ENCODE data around the gene RNASEH2C.

RNASEH2C gene

GRCh38 chr11:65730461-65730860 is 9.9 kb upstream of the RNASEH2C start:
- H4K91ac ChIP-seq (ENCODE audit: low read depth, low read length), result no peak overlapping the region
- H3K36me3 ChIP-seq (ENCODE audit: control insufficient read depth in 1 of 2, insufficient read depth in 2 of 2, low read length in 2 of 2), result no peaks in the 10 kb centered on the region
- no peak overlapping the region for H2AFZ ChIP-seq (ENCODE audit: insufficient read depth, low read length, poor library complexity)

GRCh38 chr11:65727865-65728264 is 7.3 kb upstream of the RNASEH2C start:
- no peak overlapping the region for H2AK5ac ChIP-seq (ENCODE audit: low read length)
- no CpG with 5 or more reads among the region's 15 CpGs for WGBS (ENCODE audit: extremely low coverage, insufficient coverage, insufficient read length)
- H2BK5ac ChIP-seq (ENCODE audit: low read depth, low read length, poor library complexity), result no peak overlapping the region
- DNase-seq, result no peak
- no peak overlapping the region for H3K9ac ChIP-seq (ENCODE audit: low read length)
- H3K27me3 ChIP-seq (ENCODE audit: insufficient read depth, low read length), result peaks cover 2% of the 10 kb centered on the region
- no peak overlapping the region for H3K4ac ChIP-seq (ENCODE audit: low read depth, low read length)
- H3K36me3 ChIP-seq (ENCODE audit: control insufficient read depth in 1 of 2, insufficient read depth in 2 of 2, low read length in 2 of 2), result no peaks in the 10 kb centered on the region
- H3K27ac ChIP-seq (ENCODE audit: low read depth, low read length), result no peak overlapping the region
- H3K23ac ChIP-seq (ENCODE audit: low read length), result no peak overlapping the region
- no peak overlapping the region for H3K4me3 ChIP-seq (ENCODE audit: low read depth, low read length)
- H2BK12ac ChIP-seq (ENCODE audit: low read length), result no peak overlapping the region
- H3K9me3 ChIP-seq (ENCODE audit: insufficient read depth, low read depth, low read length), result peaks cover 8% of the 10 kb centered on the region
- H2AFZ ChIP-seq (ENCODE audit: insufficient read depth, low read length, poor library complexity), result no peak overlapping the region
- H3K4me1 ChIP-seq (ENCODE audit: control insufficient read depth in 1 of 2, insufficient read depth in 2 of 2, low read length in 2 of 2), result no peaks in the 10 kb centered on the region
- no peak overlapping the region for H3K18ac ChIP-seq (ENCODE audit: low read length)
- no peaks in the 10 kb centered on the region for H3K79me1 ChIP-seq (ENCODE audit: low read length)
- H4K91ac ChIP-seq (ENCODE audit: low read depth, low read length), result no peak overlapping the region
- H3K4me2 ChIP-seq (ENCODE audit: low read length), result no peak overlapping the region
- no peak overlapping the region for H4K12ac ChIP-seq (ENCODE audit: low read depth, low read length)
- H2BK120ac ChIP-seq (ENCODE audit: insufficient read depth, low read length, poor library complexity), result no peak overlapping the region
- H4K8ac ChIP-seq (ENCODE audit: low read depth, low read length), result no peak overlapping the region
- no peaks in the 10 kb centered on the region for H3K79me2 ChIP-seq (ENCODE audit: control insufficient read depth, insufficient read depth, low read length, poor library complexity)
- no peak overlapping the region for H3K14ac ChIP-seq (ENCODE audit: low read length)

More at GRCh38 chr11:65730461-65730860, 9.9 kb upstream of the RNASEH2C start:
- peak in 1 of 2 donors; percentile 19 for DNase-seq
- Histone ChIP-seq H3K4ac (ENCODE audit: low read depth, low read length) (no peak overlapping the region), H3K27ac (ENCODE audit: low read depth, low read length) (no peak overlapping the region), H3K4me3 (ENCODE audit: low read depth, low read length) (no peak overlapping the region), H4K8ac (ENCODE audit: low read depth, low read length) (no peak overlapping the region), H3K79me2 (ENCODE audit: control insufficient read depth, insufficient read depth, low read length, poor library complexity) (no peaks in the 10 kb centered on the region), H3K27me3 (ENCODE audit: insufficient read depth, low read length) (peaks cover 2% of the 10 kb centered on the region), H3K79me1 (ENCODE audit: low read length) (no peaks in the 10 kb centered on the region), H2BK12ac (ENCODE audit: low read length) (no peak overlapping the region), H3K9ac (ENCODE audit: low read length) (no peak overlapping the region), H2BK120ac (ENCODE audit: insufficient read depth, low read length, poor library complexity) (no peak overlapping the region), H3K4me2 (ENCODE audit: low read length) (no peak overlapping the region), H3K18ac (ENCODE audit: low read length) (no peak overlapping the region), H3K4me1 (ENCODE audit: control insufficient read depth in 1 of 2, insufficient read depth in 2 of 2, low read length in 2 of 2) (no peaks in the 10 kb centered on the region), H3K14ac (ENCODE audit: low read length) (no peak overlapping the region), H2BK5ac (ENCODE audit: low read depth, low read length, poor library complexity) (no peak overlapping the region), H3K9me3 (ENCODE audit: insufficient read depth, low read depth, low read length) (peaks cover 8% of the 10 kb centered on the region), H3K23ac (ENCODE audit: low read length) (no peak overlapping the region), H2AK5ac (ENCODE audit: low read length) (no peak overlapping the region), H4K12ac (ENCODE audit: low read depth, low read length) (no peak overlapping the region)
- no CpG with 5 or more reads among the region's 5 CpGs for WGBS (ENCODE audit: extremely low coverage, insufficient coverage, insufficient read length)

GRCh38 chr11:65726660-65727059 is 6.1 kb upstream of the RNASEH2C start:
- no CpG with 5 or more reads among the region's 6 CpGs for WGBS (ENCODE audit: extremely low coverage, insufficient coverage, insufficient read length)
- no peak overlapping the region for H3K9ac ChIP-seq (ENCODE audit: low read length)

GRCh38 chr11:65722261-65722660 is 1.7 kb upstream of the RNASEH2C start:
- Histone ChIP-seq H2BK120ac (ENCODE audit: insufficient read depth, low read length, poor library complexity) (no peak overlapping the region), H4K8ac (ENCODE audit: low read depth, low read length) (no peak overlapping the region), H2AFZ (ENCODE audit: insufficient read depth, low read length, poor library complexity) (no peak overlapping the region), H3K36me3 (ENCODE audit: control insufficient read depth in 1 of 2, insufficient read depth in 2 of 2, low read length in 2 of 2) (peaks cover 19 to 23% of the 10 kb centered on the region in 2 experiments), H3K9ac (ENCODE audit: low read length) (no peak overlapping the region), H3K4me3 (ENCODE audit: low read depth, low read length) (no peak overlapping the region), H3K27me3 (ENCODE audit: insufficient read depth, low read length) (no peaks in the 10 kb centered on the region), H3K4me2 (ENCODE audit: low read length) (no peak overlapping the region), H3K23ac (ENCODE audit: low read length) (no peak overlapping the region), H3K4me1 (ENCODE audit: control insufficient read depth in 1 of 2, insufficient read depth in 2 of 2, low read length in 2 of 2) (peaks cover 3 to 6% of the 10 kb centered on the region in 2 experiments), H3K14ac (ENCODE audit: low read length) (no peak overlapping the region), H4K12ac (ENCODE audit: low read depth, low read length) (no peak overlapping the region), H3K9me3 (ENCODE audit: insufficient read depth, low read depth, low read length) (no peaks in the 10 kb centered on the region), H3K27ac (ENCODE audit: low read depth, low read length) (no peak overlapping the region), H2BK12ac (ENCODE audit: low read length) (no peak overlapping the region), H4K91ac (ENCODE audit: low read depth, low read length) (no peak overlapping the region), H3K79me1 (ENCODE audit: low read length) (peaks cover 6% of the 10 kb centered on the region), H3K4ac (ENCODE audit: low read depth, low read length) (no peak overlapping the region), H2AK5ac (ENCODE audit: low read length) (no peak overlapping the region), H3K18ac (ENCODE audit: low read length) (no peak overlapping the region), H2BK5ac (ENCODE audit: low read depth, low read length, poor library complexity) (no peak overlapping the region), H3K79me2 (ENCODE audit: control insufficient read depth, insufficient read depth, low read length, poor library complexity) (peaks cover 2% of the 10 kb centered on the region)
- no peak for DNase-seq
- no CpG with 5 or more reads among the region's 1 CpG for WGBS (ENCODE audit: extremely low coverage, insufficient coverage, insufficient read length)

More at GRCh38 chr11:65726660-65727059, 6.1 kb upstream of the RNASEH2C start:
- Histone ChIP-seq H3K27me3 (ENCODE audit: insufficient read depth, low read length) (no peaks in the 10 kb centered on the region), H3K23ac (ENCODE audit: low read length) (no peak overlapping the region), H3K4me1 (ENCODE audit: control insufficient read depth in 1 of 2, insufficient read depth in 2 of 2, low read length in 2 of 2) (no peaks in the 10 kb centered on the region), H2BK120ac (ENCODE audit: insufficient read depth, low read length, poor library complexity) (no peak overlapping the region), H3K27ac (ENCODE audit: low read depth, low read length) (no peak overlapping the region), H2BK5ac (ENCODE audit: low read depth, low read length, poor library complexity) (no peak overlapping the region), H4K8ac (ENCODE audit: low read depth, low read length) (no peak overlapping the region), H3K79me1 (ENCODE audit: low read length) (no peaks in the 10 kb centered on the region), H3K9me3 (ENCODE audit: insufficient read depth, low read depth, low read length) (peaks cover 8% of the 10 kb centered on the region), H3K4ac (ENCODE audit: low read depth, low read length) (no peak overlapping the region), H4K91ac (ENCODE audit: low read depth, low read length) (no peak overlapping the region), H2BK12ac (ENCODE audit: low read length) (no peak overlapping the region), H3K4me3 (ENCODE audit: low read depth, low read length) (no peak overlapping the region), H3K79me2 (ENCODE audit: control insufficient read depth, insufficient read depth, low read length, poor library complexity) (no peaks in the 10 kb centered on the region), H3K36me3 (ENCODE audit: control insufficient read depth in 1 of 2, insufficient read depth in 2 of 2, low read length in 2 of 2) (no peaks in the 10 kb centered on the region), H2AFZ (ENCODE audit: insufficient read depth, low read length, poor library complexity) (no peak overlapping the region), H4K12ac (ENCODE audit: low read depth, low read length) (no peak overlapping the region), H3K14ac (ENCODE audit: low read length) (no peak overlapping the region), H3K4me2 (ENCODE audit: low read length) (no peak overlapping the region), H2AK5ac (ENCODE audit: low read length) (no peak overlapping the region), H3K18ac (ENCODE audit: low read length) (no peak overlapping the region)
- DNase-seq, result no peak

Data from trophoblast cell (in vitro differentiated cells and primary cell).